ENCODE results near the gene PLCB1. TPM values are rescaled to one million over a fixed set of nuclear protein-coding genes. Genes with fewer than 3 reads are reported as not detected.

Gene PLCB1
- total and polyA plus RNA-seq, 10 of the 15 experiments (the other 5 are each of a cell fraction or from before 2014, with no cell fraction given) = 0.05 to 5.3 (median 0.17) TPM; not detected in 1

GRCh38 chr20:8608470-8608869 lies 476.4 kb downstream of the PLCB1 start (continued):
- no peak for TF ChIP-seq HSF1 (IDR thresholded peaks at IDR 0.05; ENCODE audit: low read depth, low read length)
- no peak for TF ChIP-seq DPF2 (IDR thresholded peaks at IDR 0.05)
- no peak for TF ChIP-seq ZBTB4 (CRISPR knock-in tag; IDR thresholded peaks at IDR 0.05)
- no peak for TF ChIP-seq CBX5 (IDR thresholded peaks at IDR 0.05; ENCODE audit: low read depth)
- TF ChIP-seq EED (IDR thresholded peaks at IDR 0.05; ENCODE audit: low read depth) = no peak
- TF ChIP-seq PRDM15 (CRISPR knock-in tag; IDR thresholded peaks at IDR 0.05) = no peak
- TF ChIP-seq ZNF207 (IDR thresholded peaks at IDR 0.05; ENCODE audit: borderline replicate concordance) = no peak
- TF ChIP-seq TCF3 (IDR thresholded peaks at IDR 0.05; ENCODE audit: borderline replicate concordance, insufficient read depth, low read depth, low read length) = no peak
- no peak for TF ChIP-seq NBN (IDR thresholded peaks at IDR 0.05)
- no peak for TF ChIP-seq NR2C1 (IDR thresholded peaks at IDR 0.05)
- TF ChIP-seq ZZZ3 (IDR thresholded peaks at IDR 0.05; ENCODE audit: control insufficient read depth, insufficient read length, low read depth) = no peak
